Neural cell (in vitro differentiated cells): ENCODE measurements around the gene CARS1. TPM values are rescaled to one million over a fixed set of nuclear protein-coding genes. Genes with fewer than 3 reads are reported as not detected.

Experiments
- H2AFZ ChIP-seq: fragments of 200-600, 300-800 bp; sonication (generic), shearing (Covaris generic); 2 replicates; pipeline ENCODE4 v1.6.0; 2014; ENCODE audit warnings: low read depth, mild to moderate bottlenecking, antibody characterized with exemption, low read length, moderate library complexity
- H3F3A ChIP-seq: fragments of 200-600 bp; shearing (Covaris generic); 2 replicates; pipeline ENCODE4 v1.6.1; 2016; ENCODE audit warnings: mild to moderate bottlenecking, moderate library complexity, mixed read lengths, antibody characterized with exemption, low read length; ENCODE audit not compliant: insufficient read depth, poor library complexity, severe bottlenecking
- H3K27ac ChIP-seq: fragments of 200-600, 300-800 bp; sonication (generic), shearing (Covaris generic); 2 replicates; pipeline ENCODE4 v1.5.1; 2014; ENCODE audit warnings: mild to moderate bottlenecking, low read length, moderate library complexity
- H3K27me3 ChIP-seq: fragments of 300-800, 200-600 bp; sonication (generic), shearing (Covaris generic); 2 replicates; pipeline ENCODE4 v1.6.0; 2014; ENCODE audit warnings: mild to moderate bottlenecking, low read depth, low read length, moderate library complexity; ENCODE audit not compliant: insufficient read depth
- H3K36me3 ChIP-seq: fragments of 300-800, 200-600 bp; sonication (generic), shearing (Covaris generic); 2 replicates; pipeline ENCODE4 v1.5.1; 2014; ENCODE audit warnings: mild to moderate bottlenecking, antibody characterized with exemption, low read length, moderate library complexity; ENCODE audit not compliant: insufficient read depth
- H3K4me2 ChIP-seq: fragments of 300-800, 200-600 bp; sonication (generic), shearing (Covaris generic); 2 replicates; pipeline ENCODE4 v1.6.0; 2014; ENCODE audit warnings: mild to moderate bottlenecking, low read length
- H3K4me3 ChIP-seq: fragments of 300-800, 200-600 bp; sonication (generic), shearing (Covaris generic); 2 replicates; pipeline ENCODE4 v1.5.1; 2014; ENCODE audit warnings: mild to moderate bottlenecking, low read length, moderate library complexity
- H3K79me2 ChIP-seq: fragments of 200-600 bp; shearing (Covaris generic); replicated peaks from 2 replicates; pipeline ENCODE4 v1.6.0; 2014; ENCODE audit warnings: mild to moderate bottlenecking, low read length, moderate library complexity; ENCODE audit not compliant: insufficient read depth
- H3K9ac ChIP-seq: fragments of 300-800, 200-600 bp; sonication (generic), shearing (Covaris generic); 2 replicates; pipeline ENCODE4 v1.6.1; 2016; ENCODE audit warnings: mild to moderate bottlenecking, low read length, mixed read lengths
- H3K9me2 ChIP-seq: fragments of 200-600 bp; shearing (Covaris generic); 2 replicates; pipeline ENCODE4 v1.6.1; 2016; ENCODE audit warnings: mild to moderate bottlenecking, low read length, mixed read lengths; ENCODE audit not compliant: insufficient read depth
- H3K9me3 ChIP-seq: fragments of 200-600, 300-800 bp; sonication (generic), shearing (Covaris generic); 2 replicates; pipeline ENCODE4 v1.6.1; 2016; ENCODE audit warnings: mild to moderate bottlenecking, mixed run types, low read length, moderate library complexity, mixed read lengths
- H4K20me1 ChIP-seq: fragments of 200-600 bp; shearing (Covaris generic); 2 replicates; pipeline ENCODE4 v1.6.1; 2016; ENCODE audit warnings: mild to moderate bottlenecking, mixed run types; ENCODE audit not compliant: insufficient read depth
- CTCF ChIP-seq: fragments of 450-650 bp; IDR thresholded peaks from 2 replicates; pipeline ENCODE4 v1.5.1; 2014; ENCODE audit warnings: antibody characterized with exemption, mild to moderate bottlenecking, moderate library complexity; ENCODE audit not compliant: poor library complexity, severe bottlenecking
- EP300 ChIP-seq: fragments of 450-650 bp; conservative IDR thresholded peaks from 2 replicates; pipeline ENCODE4 v1.6.1; 2014; ENCODE audit warnings: antibody characterized with exemption, mild to moderate bottlenecking, moderate library complexity; ENCODE audit not compliant: poor library complexity, severe bottlenecking
- EZH2 ChIP-seq: fragments of 200-600, 300-800 bp; shearing (Covaris generic), sonication (generic); IDR thresholded peaks from 2 replicates; pipeline ENCODE4 v1.6.1; 2014; ENCODE audit warnings: antibody characterized with exemption, low read length, borderline replicate concordance, mild to moderate bottlenecking; ENCODE audit not compliant: insufficient read depth, poor library complexity, severe bottlenecking
- MXI1 ChIP-seq: fragments of 450-650 bp; conservative IDR thresholded peaks from 2 replicates; pipeline ENCODE4 v1.6.1; 2014; ENCODE audit warnings: antibody characterized with exemption, mild to moderate bottlenecking; ENCODE audit not compliant: poor library complexity, severe bottlenecking
- POLR2AphosphoS5 ChIP-seq: IDR thresholded peaks from 2 replicates; pipeline ENCODE4 v1.6.1; 2012
- RAD21 ChIP-seq: fragments of 450-650 bp; conservative IDR thresholded peaks from 2 replicates; pipeline ENCODE4 v1.6.1; 2014; ENCODE audit warnings: antibody characterized with exemption, mild to moderate bottlenecking, moderate library complexity
- SMC3 ChIP-seq: fragments of 450-650 bp; conservative IDR thresholded peaks from 2 replicates; pipeline ENCODE4 v1.6.1; 2014; ENCODE audit warnings: antibody characterized with exemption, mild to moderate bottlenecking, moderate library complexity; ENCODE audit not compliant: poor library complexity
- TAF1 ChIP-seq: IDR thresholded peaks from 2 replicates; pipeline ENCODE4 v1.6.1; 2012; ENCODE audit warnings: low read depth
- polyA plus RNA-seq: library from polyadenylated mRNA; depleted of rRNA; stranded (reverse); fragments of >200 nt; gene quantifications from 2 replicates; pipeline ENCODE4 v1.2.3, GENCODE V29; 2014
- TF ChIP-seq, protein P1 (sequence below): IDR thresholded peaks from 2 replicates; pipeline ENCODE4 v1.6.1; 2012; ENCODE audit warnings: borderline replicate concordance

CARS1 gene
- polyA plus RNA-seq, 1 donor from 2014 or later = 48.2 TPM

DNA sequence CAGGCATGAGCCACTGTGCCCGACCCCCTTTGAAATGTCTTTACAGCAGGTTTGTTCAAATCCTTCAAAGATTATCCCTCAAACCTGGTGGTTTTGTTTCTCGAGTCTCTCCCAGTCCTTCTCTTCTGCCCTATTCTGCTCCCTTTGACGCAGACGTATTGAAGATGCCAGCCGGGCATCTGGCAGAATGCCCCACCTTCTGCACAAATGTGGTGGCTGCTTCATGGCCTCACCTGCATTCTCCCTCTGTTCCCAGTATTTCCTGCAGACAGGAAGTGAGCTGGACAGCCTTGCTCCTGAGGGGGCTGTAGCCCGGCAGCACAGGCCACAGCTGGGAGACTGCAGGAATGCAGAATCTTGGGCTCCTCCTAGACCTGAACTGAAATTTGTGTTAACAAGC lies 60.2 kb downstream of the CARS1 start:
- no peak overlapping the region for H3K4me3 ChIP-seq
- H3K9me2 ChIP-seq = no peaks in the 10 kb centered on the region
- no peak overlapping the region for H3K4me2 ChIP-seq
- no peaks in the 10 kb centered on the region for H3F3A ChIP-seq
- no peaks in the 10 kb centered on the region for H3K36me3 ChIP-seq
- TF ChIP-seq SMC3 (no peak), RAD21 (no peak), TAF1 (no peak), EP300 (no peak), EZH2 (no peak), MXI1 (no peak)
- TF ChIP-seq, protein P1, sequence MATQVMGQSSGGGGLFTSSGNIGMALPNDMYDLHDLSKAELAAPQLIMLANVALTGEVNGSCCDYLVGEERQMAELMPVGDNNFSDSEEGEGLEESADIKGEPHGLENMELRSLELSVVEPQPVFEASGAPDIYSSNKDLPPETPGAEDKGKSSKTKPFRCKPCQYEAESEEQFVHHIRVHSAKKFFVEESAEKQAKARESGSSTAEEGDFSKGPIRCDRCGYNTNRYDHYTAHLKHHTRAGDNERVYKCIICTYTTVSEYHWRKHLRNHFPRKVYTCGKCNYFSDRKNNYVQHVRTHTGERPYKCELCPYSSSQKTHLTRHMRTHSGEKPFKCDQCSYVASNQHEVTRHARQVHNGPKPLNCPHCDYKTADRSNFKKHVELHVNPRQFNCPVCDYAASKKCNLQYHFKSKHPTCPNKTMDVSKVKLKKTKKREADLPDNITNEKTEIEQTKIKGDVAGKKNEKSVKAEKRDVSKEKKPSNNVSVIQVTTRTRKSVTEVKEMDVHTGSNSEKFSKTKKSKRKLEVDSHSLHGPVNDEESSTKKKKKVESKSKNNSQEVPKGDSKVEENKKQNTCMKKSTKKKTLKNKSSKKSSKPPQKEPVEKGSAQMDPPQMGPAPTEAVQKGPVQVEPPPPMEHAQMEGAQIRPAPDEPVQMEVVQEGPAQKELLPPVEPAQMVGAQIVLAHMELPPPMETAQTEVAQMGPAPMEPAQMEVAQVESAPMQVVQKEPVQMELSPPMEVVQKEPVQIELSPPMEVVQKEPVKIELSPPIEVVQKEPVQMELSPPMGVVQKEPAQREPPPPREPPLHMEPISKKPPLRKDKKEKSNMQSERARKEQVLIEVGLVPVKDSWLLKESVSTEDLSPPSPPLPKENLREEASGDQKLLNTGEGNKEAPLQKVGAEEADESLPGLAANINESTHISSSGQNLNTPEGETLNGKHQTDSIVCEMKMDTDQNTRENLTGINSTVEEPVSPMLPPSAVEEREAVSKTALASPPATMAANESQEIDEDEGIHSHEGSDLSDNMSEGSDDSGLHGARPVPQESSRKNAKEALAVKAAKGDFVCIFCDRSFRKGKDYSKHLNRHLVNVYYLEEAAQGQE = no peak
- H4K20me1 ChIP-seq = no peaks in the 10 kb centered on the region
- H3K27me3 ChIP-seq = no peaks in the 10 kb centered on the region
- no peak overlapping the region for H3K27ac ChIP-seq
- no peaks in the 10 kb centered on the region for H3K79me2 ChIP-seq
- H2AFZ ChIP-seq = no peak overlapping the region
- H3K9ac ChIP-seq = no peak overlapping the region
- no peaks in the 10 kb centered on the region for H3K9me3 ChIP-seq

- Histone ChIP-seq H3K27ac (no peak overlapping the region), H3K36me3 (no peaks in the 10 kb centered on the region), H2AFZ (no peak overlapping the region), H3K9ac (no peak overlapping the region), H3K79me2 (peaks cover 7% of the 10 kb centered on the region), H3K9me2 (no peaks in the 10 kb centered on the region), H3F3A (no peaks in the 10 kb centered on the region), H3K9me3 (no peaks in the 10 kb centered on the region), H3K4me3 (no peak overlapping the region), H3K4me2 (no peak overlapping the region), H4K20me1 (peaks cover 4% of the 10 kb centered on the region), H3K27me3 (no peaks in the 10 kb centered on the region)
- TF ChIP-seq MXI1 (no peak), EP300 (no peak), TAF1 (no peak), CTCF (no peak), RAD21 (no peak), EZH2 (no peak), SMC3 (no peak), POLR2AphosphoS5 (no peak)
- TF ChIP-seq, protein P1 = no peak
Observed at GRCh38 chr11:2995893-2996554, 61.2 kb downstream of the CARS1 start.
